Measurements from ENCODE around the gene PPP1R13B.

PPP1R13B gene

DNA sequence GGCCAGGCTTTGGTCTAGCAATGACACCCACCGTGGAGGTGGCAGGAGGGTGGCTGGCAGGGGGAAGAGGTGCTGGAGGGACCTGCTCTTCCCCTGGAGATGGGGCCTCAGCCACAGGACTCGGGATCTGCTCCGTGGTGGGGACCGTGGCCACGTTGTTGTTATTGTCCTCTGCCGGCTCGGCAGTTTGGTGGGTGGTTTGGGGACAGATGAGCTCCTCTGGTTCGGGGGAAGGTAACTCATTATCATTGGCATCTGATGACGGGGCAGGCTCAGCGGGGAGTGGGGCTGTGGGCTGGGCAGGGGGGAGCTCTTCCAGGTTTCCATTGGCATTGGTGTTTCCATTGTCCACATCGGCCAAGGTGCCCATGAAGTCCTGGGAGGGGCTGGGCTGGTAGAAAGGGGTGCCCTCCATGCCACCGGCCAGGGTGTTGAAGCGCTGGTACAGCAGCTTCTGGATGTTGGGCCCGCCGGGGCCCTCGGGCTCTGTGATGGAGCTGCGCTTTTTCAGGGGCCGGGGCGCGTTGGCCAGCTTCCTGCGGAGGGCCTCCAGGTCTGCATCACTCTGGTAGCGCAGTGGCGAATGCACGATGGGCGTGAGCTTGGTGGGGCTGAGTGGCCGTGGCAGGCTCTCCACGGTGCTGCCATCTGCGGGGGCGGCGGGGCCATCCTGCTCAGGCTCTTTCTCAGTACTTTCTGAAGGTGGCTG lies 107.4 kb downstream of the PPP1R13B start:
- DNase-seq: no peak

GRCh38 chr14:103739466-103739792 lies 107.9 kb downstream of the PPP1R13B start:
- DNase-seq: no peak

GRCh38 chr14:103738701-103739451 lies 108.5 kb downstream of the PPP1R13B start:
- no peak for DNase-seq

DNA sequence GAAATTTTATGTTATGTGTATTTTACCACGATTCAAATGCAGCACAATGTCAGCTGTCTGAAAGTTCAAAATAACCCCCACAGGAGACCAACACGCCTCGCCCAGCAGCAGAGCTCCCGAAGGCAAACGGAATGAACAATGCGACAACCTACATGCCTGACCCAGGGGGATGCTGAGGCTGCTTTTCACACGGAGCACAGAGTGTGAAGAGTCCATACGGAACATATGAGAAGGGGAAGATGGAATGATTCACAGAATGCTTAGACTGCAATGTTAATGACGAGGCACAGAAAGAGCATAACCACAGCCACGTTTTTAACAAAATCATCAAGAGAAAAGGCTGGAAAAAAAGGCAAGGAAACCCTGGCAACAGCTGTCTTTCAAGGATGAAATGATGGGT lies 109.2 kb downstream of the PPP1R13B start:
- no peak for DNase-seq

- no peak for DNase-seq
Measured at GRCh38 chr14:103737432-103738045, 109.8 kb downstream of the PPP1R13B start.

DNA sequence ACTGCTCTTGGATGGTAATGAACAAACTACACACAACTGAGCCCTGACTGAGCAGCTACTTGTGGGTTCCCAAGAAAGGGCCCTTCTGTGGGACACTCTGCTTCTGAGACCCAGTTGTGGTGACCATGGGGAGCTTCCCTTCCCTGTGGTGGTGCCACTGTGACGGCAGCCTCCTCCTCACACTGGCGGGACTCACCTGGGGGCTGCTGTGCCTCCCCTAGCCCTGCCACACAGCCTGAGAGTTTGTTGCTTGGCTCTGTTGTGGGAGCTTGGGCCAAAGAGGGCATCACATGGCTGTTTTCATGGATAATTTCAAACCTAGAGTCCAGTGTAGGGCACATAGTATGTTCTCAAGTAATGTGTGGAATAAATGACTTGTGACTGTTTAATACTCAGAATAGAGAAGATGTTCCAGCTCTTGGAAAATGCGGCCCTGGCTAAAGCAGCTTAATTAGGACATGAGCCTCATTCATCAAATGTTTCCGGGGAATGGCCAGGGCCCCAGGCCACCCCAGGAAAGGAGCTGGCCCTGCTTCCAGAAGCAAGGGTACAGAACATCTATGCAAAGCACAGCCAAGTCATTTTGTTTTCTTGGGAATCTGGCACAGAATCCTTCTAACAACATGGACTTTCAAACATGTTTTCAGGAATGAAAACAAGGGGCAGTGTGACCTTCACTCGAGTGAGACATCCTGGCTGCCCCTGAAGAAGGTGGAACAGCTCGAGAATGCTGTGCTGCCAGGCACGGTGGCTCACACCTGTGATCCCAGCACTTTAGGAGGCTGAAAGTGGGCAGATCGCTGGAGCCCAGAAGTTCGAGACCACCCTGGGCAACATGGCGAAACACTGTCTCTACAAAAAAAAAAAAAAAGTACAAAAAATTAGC lies 110.6 kb downstream of the PPP1R13B start:
- no peak for DNase-seq

DNA sequence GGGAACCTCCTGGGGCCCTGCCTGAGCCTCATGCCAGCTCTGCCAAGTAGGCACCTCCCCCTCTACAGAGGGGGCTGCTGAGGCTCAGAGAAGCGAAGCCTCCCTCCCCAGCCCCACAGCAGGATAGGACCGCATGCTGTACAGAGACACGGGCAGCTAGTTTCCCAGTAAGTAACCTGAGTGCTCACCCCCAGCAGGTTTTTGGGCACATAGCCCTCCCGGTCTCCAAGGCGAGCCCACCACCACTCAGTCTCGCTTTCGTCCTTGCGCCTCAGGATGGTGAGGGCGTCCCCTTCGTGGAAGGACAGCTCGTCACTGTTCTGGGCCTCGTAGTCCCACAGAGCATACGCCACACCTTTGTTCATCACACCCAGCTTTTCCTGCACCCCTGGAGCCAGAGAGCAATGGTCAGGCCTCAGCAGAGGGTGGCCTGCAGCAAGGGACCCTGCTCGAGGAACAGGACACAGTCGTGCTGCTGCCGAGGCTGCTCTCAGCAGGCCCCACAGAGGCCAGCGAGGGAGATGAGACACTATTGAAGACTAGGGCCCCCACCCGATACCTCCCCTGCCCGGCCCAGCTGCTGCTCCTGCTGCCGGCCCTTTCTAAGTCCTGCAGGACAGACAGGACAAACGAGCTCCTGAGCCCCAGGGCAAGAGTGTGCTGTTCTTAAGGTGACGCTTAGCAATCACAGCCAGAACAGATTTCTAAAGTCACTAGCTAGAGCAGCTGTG lies 111.4 kb downstream of the PPP1R13B start:
- DNase-seq: no peak

DNA sequence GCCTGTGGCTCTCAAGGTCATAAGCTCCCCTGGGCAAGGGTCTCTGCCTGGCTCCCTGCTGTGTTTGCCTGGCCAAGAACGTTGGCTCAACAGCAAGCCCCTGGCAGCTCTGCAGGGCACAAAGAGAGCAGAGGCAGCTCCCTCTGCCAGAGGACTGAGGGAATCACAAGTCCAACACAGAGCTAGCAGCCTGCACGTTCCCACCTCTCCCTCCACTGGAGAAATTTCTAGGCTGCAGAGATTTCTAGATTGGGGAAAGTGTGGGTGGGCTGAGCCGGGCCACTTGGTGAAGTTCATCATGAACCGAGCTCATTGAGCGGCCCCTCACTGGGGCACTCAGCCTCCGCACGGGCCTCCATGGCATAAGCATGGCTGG lies 111.9 kb downstream of the PPP1R13B start:
- DNase-seq: no peak

GRCh38 chr14:103735022-103735421 lies 112.4 kb downstream of the PPP1R13B start:
- DNase-seq: no peak

- DNase-seq: no peak
Measured at GRCh38 chr14:103734081-103734888, 113.1 kb downstream of the PPP1R13B start.

GRCh38 chr14:103733651-103734050 lies 113.7 kb downstream of the PPP1R13B start:
- no peak for DNase-seq

DNA sequence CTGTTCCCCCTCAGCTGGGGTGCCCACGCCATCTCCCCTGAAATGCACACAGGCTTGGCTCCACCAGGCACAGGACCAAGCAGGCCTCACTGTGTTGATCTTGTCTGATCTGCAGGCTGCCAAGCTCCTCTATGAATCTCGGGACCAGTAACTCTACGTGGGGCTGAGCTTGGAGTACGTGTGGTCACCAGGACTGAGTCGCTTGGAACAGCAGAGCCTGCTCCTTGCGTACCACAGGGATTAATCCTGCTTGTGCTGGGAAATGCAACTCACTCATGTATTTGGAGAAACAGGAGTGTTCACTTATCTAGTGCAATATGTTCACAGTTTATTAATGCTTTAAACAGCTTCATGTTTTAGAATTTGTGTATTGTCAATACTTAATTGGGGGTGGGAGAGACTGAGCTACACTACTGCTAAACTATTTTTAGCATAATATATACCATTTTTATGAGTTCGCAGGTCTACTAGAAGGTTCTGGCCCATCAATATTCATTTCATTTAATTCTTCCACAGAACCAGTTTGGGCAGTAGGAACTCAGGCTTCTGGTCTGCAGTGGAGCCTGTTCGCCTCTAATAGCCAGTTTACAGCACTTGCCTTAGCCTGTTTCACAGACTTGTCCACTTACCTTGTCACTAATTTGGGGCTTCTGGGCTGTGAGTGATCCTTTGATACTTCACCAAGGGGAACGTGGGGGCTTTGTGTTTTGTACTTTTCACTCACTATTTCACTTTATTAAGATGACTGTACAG lies 114.3 kb downstream of the PPP1R13B start:
- no peak for DNase-seq

GRCh38 chr14:103731916-103732867 lies 115.2 kb downstream of the PPP1R13B start:
- no peak for DNase-seq

DNA sequence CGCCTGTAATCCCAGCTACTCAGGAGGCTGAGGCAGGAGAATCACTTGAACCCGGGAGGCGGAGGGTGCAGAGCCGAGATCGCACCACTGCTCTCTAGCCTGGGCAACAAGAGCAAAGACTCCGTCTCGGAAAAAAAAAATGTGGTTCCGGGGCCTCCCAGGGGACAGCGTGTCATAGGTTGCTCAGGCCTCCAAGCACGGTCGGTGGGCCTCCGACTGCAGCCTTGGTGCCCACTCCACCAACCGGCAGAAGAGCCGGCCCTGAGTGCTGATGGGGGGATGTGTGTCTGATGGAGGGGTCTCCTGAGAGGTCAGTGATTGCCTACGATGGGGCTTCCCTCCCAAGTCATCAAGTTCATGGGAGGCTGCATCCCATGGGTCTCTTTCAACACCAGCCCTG lies 115.9 kb downstream of the PPP1R13B start:
- DNase-seq: no peak

DNA sequence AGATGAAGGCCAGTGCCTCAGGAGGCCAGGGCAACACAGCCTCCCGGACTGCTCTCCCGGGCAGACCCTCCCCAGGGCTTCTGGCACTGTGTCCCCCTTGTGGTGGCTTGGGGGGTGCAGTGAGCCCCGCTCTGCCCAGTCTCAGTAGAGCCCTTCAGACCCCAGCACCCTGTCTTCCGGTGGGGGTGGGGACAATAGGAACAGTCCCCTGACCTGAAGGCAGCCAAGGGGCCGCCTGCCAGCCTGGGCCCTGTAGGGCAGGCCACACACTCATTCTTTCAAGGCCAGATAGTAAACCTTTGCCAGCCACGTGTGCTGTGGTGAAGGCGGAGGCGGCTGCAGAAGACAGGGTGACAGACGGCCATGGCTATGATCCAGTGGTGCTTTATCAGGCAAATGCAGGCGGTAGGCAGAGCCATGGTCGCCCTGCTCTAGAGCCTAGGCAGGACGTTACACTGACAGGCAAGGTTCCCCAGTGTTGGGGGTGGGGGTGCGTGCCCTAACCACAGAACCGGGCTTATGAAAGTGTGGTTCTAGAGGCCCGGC lies 116.8 kb downstream of the PPP1R13B start:
- no peak for DNase-seq

- DNase-seq: no peak
Measured at GRCh38 chr14:103729496-103730448, 117.6 kb downstream of the PPP1R13B start.

- DNase-seq: no peak
Measured at GRCh38 chr14:103728721-103729120, 118.7 kb downstream of the PPP1R13B start.

DNA sequence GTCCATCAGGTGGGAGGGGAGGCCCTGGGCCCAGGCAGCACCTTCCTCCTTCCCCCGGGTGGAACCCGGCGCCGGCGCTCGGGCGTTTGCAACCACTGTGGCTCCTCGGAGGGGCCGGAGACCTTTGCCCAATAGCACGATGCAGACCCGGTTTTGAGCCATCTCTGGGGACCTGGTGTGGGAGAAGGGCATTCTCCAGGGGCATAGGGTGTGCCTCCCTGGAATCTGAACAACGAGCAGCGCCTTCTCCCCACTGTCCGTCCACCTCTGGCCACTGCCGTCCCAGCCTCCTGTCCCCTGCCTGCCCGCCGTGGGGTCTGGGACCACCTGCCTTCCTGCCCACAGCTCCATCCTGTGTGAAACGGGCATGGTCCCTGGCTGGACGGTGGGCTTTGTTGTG lies 119.2 kb downstream of the PPP1R13B start:
- DNase-seq: no peak

Measured in retina (tissue), 1 donor.